Measurements from ENCODE around the gene ERCC2. TPM values are rescaled to one million over a fixed set of nuclear protein-coding genes. Genes with fewer than 3 reads are reported as not detected.
A peak's percentile ranks its signal among the peaks of the same experiment; 100 is the strongest.

Gene ERCC2
- total and polyA plus RNA-seq, 4 experiments from 2014 or later = 5.1 to 19.3 (median 13.5) TPM

DNA sequence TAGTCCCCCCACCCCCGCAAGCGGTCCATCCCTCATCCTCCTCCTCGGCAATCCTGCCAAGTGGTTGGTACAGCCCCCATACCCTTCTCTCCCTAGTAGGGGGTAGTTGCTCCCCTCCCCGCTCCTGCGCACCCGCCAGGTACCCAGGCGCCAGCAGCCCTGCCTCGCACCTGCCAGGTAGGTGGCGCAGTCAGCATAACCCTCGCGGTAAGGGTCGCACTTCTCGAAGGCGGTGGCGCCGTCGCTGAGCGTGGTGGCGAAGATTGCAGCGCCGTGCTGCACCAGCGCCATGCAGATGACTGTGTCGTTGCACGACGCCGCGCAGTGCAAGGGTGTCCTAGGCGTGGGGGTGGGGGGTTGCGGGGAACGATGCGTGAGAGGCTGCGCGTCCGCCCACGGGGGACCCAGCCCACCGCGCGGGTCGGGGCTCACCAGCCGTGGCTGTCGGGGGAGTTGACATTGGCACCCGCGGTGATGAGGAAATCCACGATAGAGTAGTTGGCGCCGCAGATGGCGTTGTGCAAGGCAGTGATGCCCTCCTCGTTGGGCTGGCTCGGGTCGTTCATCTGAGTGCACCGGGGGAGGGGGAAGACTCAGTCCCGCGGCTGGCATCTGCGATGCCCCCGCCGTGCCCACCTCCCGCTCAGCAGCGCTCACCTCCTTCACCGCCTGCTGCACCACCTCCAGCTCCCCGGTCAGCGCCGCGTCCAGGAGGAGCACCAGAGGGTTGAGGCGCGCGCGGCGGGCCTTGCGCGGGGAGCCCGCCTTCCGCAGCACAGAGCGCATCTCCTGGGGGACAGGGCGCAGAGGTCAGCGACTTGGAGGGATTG, 15.2 kb upstream of the ERCC2 start:
- Mint-ChIP-seq H3K27ac (no peak overlapping the region), H3K9me3 (no peaks in the 10 kb centered on the region), H3K36me3 (no peaks in the 10 kb centered on the region), H3K4me1 (peaks cover 0 to 7% (median 0%) of the 10 kb centered on the region in 4 donors), H3K27me3 (peaks cover 13 to 24% of the 10 kb centered on the region in 2 donors), H3K4me3 (peak overlapping the region in 1 of 8 donors; percentile 36)
- Histone ChIP-seq H3K4me1 (ENCODE audit: insufficient read depth, low read length) (peaks cover 3% of the 10 kb centered on the region), H3K27me3 (ENCODE audit: insufficient read depth, low read length) (peaks cover 5% of the 10 kb centered on the region), H3K9me3 (ENCODE audit: control insufficient read depth in 1 of 2, low read length in 2 of 2) (no peaks in the 10 kb centered on the region), H3K27ac (ENCODE audit: low read depth, low read length) (no peak overlapping the region), H3K4me3 (ENCODE audit: low read length in 2 of 2) (no peak overlapping the region), H3K36me3 (ENCODE audit: insufficient read depth, low read length) (no peaks in the 10 kb centered on the region)
- POLR2A ChIA-PET (ENCODE audit: partially characterized antibody) = no interaction called here
- DNase-seq = no peak
- intact Hi-C loops (cut with micrococcal nuclease) = no loop called here
- CTCF ChIA-PET (ENCODE audit: partially characterized antibody) = interaction anchor here (1.0 kb wide), 1 partner anchor 15 kb away, joined by 4 read pairs; no protein-coding TSS in a partner anchor

DNA sequence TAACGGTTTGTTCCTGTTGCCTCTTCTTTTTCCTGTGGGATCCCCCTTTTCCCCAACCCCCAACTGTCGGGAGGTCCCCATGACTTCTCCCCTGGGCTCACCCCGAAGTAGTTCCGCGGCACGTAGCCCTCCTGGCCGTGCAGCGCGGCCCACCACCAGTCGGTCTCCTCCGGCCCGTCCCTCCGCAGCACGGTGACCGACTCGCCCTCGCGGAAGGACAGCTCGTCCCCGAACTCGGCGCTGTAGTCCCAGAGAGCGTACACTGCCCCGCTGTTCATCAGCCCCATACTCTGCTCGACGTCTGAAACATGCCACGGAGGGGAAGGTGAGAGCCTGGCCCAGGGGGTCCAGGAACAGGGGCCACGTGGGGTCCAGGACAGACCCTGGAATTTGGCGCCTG, 12.1 kb upstream of the ERCC2 start:
- CTCF ChIA-PET (ENCODE audit: partially characterized antibody) = no interaction called here
- no peaks in the 10 kb centered on the region for H3K9me3 ChIP-seq (ENCODE audit: control insufficient read depth in 1 of 2, low read length in 2 of 2)
- H3K4me1 Mint-ChIP-seq = peaks cover 0 to 7% (median 0%) of the 10 kb centered on the region in 4 donors
- no peaks in the 10 kb centered on the region for H3K9me3 Mint-ChIP-seq
- H3K4me3 Mint-ChIP-seq = no peak overlapping the region
- POLR2A ChIA-PET (ENCODE audit: partially characterized antibody) = no interaction called here
- peaks cover 9 to 17% of the 10 kb centered on the region in 2 donors for H3K27me3 Mint-ChIP-seq
- H3K27me3 ChIP-seq (ENCODE audit: insufficient read depth, low read length) = peaks cover 5% of the 10 kb centered on the region
- DNase-seq = no peak
- H3K36me3 ChIP-seq (ENCODE audit: insufficient read depth, low read length) = no peaks in the 10 kb centered on the region
- H3K4me3 ChIP-seq (ENCODE audit: low read length in 2 of 2) = no peak overlapping the region
- H3K36me3 Mint-ChIP-seq = no peaks in the 10 kb centered on the region
- peaks cover 3% of the 10 kb centered on the region for H3K4me1 ChIP-seq (ENCODE audit: insufficient read depth, low read length)
- H3K27ac Mint-ChIP-seq = no peak overlapping the region
- intact Hi-C loops (cut with micrococcal nuclease) = no loop called here
- H3K27ac ChIP-seq (ENCODE audit: low read depth, low read length) = no peak overlapping the region

DNA sequence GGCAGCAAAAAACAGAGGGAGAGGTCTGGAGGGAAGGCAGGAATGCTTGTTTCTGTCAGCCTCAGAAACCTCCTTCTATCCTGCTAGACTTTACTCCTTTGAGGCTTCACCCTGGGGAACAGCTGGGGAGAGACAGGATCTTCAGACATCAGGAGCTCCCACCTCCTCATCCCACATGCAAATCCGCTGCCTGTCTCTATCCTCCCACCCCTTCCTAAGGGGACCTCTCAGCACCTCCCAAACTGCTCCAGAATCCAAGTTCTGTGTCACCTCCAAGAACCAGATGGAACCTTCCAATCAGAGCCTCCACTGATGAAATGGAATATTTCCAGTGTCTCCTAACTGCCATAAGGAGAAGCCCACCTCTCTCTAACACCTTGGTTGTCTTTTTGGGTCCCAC, 9.7 kb upstream of the ERCC2 start:
- Histone ChIP-seq H3K36me3 (ENCODE audit: insufficient read depth, low read length) (no peaks in the 10 kb centered on the region), H3K4me3 (ENCODE audit: low read length in 2 of 2) (no peak overlapping the region), H3K27ac (ENCODE audit: low read depth, low read length) (no peak overlapping the region), H3K4me1 (ENCODE audit: insufficient read depth, low read length) (peaks cover under 1% of the 10 kb centered on the region), H3K27me3 (ENCODE audit: insufficient read depth, low read length) (no peaks in the 10 kb centered on the region), H3K9me3 (ENCODE audit: control insufficient read depth in 1 of 2, low read length in 2 of 2) (no peaks in the 10 kb centered on the region)
- intact Hi-C loops (cut with micrococcal nuclease) = no loop called here
- no peak for DNase-seq
- no peaks in the 10 kb centered on the region for H3K9me3 Mint-ChIP-seq
- no peak overlapping the region for H3K27ac Mint-ChIP-seq
- no peak overlapping the region for H3K4me3 Mint-ChIP-seq
- CTCF ChIA-PET (ENCODE audit: partially characterized antibody) = no interaction called here
- H3K4me1 Mint-ChIP-seq = peaks cover 0 to 3% (median 0%) of the 10 kb centered on the region in 4 donors
- H3K27me3 Mint-ChIP-seq = peaks cover 4% of the 10 kb centered on the region in 2 donors
- POLR2A ChIA-PET (ENCODE audit: partially characterized antibody) = no interaction called here
- H3K36me3 Mint-ChIP-seq = no peaks in the 10 kb centered on the region

DNA sequence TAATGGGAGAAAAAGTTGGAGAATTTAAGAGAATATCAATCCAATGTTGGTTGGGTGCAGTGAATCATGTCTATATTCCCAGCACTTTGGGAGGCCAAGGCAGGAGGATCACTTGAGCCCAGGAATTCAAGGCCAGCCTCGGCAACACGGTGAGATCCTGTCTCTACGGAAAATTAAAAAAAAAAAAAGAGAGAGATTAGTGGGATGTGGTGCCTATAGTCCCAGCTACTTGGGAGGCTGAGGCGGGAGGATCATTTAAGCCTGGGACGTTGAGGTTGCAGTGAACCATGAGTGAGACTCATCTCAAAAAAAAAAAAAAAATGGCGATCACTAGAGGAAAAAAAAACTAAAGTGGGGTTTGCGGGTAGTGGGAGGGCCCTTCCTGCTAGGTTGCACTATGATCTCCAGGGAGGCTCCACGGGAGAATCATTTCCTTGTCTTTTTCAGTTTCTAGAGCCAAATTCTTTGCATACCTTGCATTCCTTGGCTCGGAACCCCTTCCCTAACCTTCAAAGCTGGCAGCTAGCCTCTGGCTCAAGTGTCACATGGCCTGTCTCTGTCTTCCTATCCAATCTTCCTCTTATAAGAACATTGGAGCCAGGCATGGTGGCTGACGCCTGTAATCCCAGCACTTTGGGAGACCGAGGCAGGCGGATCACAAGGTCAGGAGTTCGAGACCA, 5.8 kb upstream of the ERCC2 start:
- intact Hi-C loops (cut with micrococcal nuclease) = no loop called here
- no peaks in the 10 kb centered on the region for H3K27me3 Mint-ChIP-seq
- POLR2A ChIA-PET (ENCODE audit: partially characterized antibody) = no interaction called here
- H3K9me3 Mint-ChIP-seq = no peaks in the 10 kb centered on the region
- no peaks in the 10 kb centered on the region for H3K9me3 ChIP-seq (ENCODE audit: control insufficient read depth in 1 of 2, low read length in 2 of 2)
- no peaks in the 10 kb centered on the region for H3K27me3 ChIP-seq (ENCODE audit: insufficient read depth, low read length)
- H3K4me1 Mint-ChIP-seq = no peaks in the 10 kb centered on the region
- no peak overlapping the region for H3K4me3 Mint-ChIP-seq
- no peak overlapping the region for H3K27ac ChIP-seq (ENCODE audit: low read depth, low read length)
- no peaks in the 10 kb centered on the region for H3K36me3 Mint-ChIP-seq
- no peaks in the 10 kb centered on the region for H3K36me3 ChIP-seq (ENCODE audit: insufficient read depth, low read length)
- H3K27ac Mint-ChIP-seq = no peak overlapping the region
- no peak overlapping the region for H3K4me3 ChIP-seq (ENCODE audit: low read length in 2 of 2)
- no peaks in the 10 kb centered on the region for H3K4me1 ChIP-seq (ENCODE audit: insufficient read depth, low read length)
- no peak for DNase-seq
- CTCF ChIA-PET (ENCODE audit: partially characterized antibody) = no interaction called here

DNA sequence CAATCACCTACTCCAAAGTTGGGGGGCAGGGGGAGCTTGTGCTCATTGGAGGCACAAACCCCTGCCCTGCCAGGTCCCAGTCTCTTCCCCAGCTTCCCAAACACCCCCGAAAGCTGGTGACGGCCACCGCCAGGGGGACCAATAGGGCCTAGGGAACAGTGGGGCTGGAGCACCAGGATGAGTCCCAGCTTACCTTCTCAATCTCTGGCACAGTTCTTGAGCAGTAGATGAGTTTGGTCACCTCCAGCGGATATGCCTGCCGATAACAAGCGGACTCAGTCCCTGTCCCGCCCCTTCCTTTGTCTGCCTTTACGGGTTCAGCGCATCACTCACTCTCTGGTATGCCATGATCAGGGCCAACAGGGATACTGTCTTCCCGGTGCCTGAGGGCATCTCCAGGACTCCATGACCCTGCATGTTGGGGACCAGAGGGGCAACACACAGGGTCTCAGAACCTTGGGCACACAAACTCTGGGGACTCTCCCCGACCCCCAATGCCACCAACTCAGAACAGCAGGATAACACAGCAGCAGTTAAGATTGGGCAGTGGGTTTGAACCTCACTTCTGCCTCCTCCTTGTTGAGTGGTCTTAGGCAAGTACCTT, 1.5 kb downstream of the ERCC2 start:
- Histone ChIP-seq H3K9me3 (ENCODE audit: control insufficient read depth in 1 of 2, low read length in 2 of 2) (no peaks in the 10 kb centered on the region), H3K27ac (ENCODE audit: low read depth, low read length) (no peak overlapping the region), H3K36me3 (ENCODE audit: insufficient read depth, low read length) (no peaks in the 10 kb centered on the region), H3K4me3 (ENCODE audit: low read length in 2 of 2) (no peak overlapping the region), H3K27me3 (ENCODE audit: insufficient read depth, low read length) (no peaks in the 10 kb centered on the region), H3K4me1 (ENCODE audit: insufficient read depth, low read length) (peaks cover 6% of the 10 kb centered on the region)
- intact Hi-C loops (cut with micrococcal nuclease) = no loop called here
- CTCF ChIA-PET (ENCODE audit: partially characterized antibody) = interaction anchor here (1.0 kb wide), 1 partner anchor 31 kb away, joined by 4 read pairs; no protein-coding TSS in a partner anchor
- no peak for DNase-seq
- POLR2A ChIA-PET (ENCODE audit: partially characterized antibody) = no interaction called here
- H3K9me3 Mint-ChIP-seq = peaks cover 0 to 2% (median 0%) of the 10 kb centered on the region in 8 donors
- H3K27ac Mint-ChIP-seq = peak overlapping the region in 1 of 7 donors; percentile 30
- no peaks in the 10 kb centered on the region for H3K27me3 Mint-ChIP-seq
- H3K4me3 Mint-ChIP-seq = peak overlapping the region; percentile 54 to 72 (median 62)
- H3K4me1 Mint-ChIP-seq = peaks cover 4 to 19% (median 12%) of the 10 kb centered on the region in 4 donors
- H3K36me3 Mint-ChIP-seq = no peaks in the 10 kb centered on the region

DNA sequence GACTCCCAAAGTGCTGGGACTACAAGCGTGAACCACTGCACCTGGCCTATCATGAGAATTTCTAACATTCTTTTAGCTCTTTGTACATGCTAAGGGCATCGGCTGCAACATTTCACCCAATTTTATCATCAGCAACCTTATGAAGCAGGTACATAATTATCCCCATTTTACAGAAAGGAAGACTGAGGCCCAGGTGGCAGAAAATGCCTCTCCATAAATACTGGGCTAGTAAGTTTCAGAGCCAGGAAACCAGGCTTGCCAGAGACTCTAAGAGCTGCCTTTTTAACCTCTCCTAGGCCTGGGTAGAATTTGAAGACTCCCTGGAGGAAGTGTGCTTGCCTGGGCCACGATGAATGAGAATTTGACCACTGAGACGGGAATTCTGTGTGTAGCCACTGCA, 2.2 kb downstream of the ERCC2 start:
- Histone ChIP-seq H3K4me3 (ENCODE audit: low read length in 2 of 2) (no peak overlapping the region), H3K9me3 (ENCODE audit: control insufficient read depth in 1 of 2, low read length in 2 of 2) (no peaks in the 10 kb centered on the region), H3K27ac (ENCODE audit: low read depth, low read length) (no peak overlapping the region), H3K36me3 (ENCODE audit: insufficient read depth, low read length) (no peaks in the 10 kb centered on the region), H3K4me1 (ENCODE audit: insufficient read depth, low read length) (peaks cover 6% of the 10 kb centered on the region), H3K27me3 (ENCODE audit: insufficient read depth, low read length) (no peaks in the 10 kb centered on the region)
- H3K9me3 Mint-ChIP-seq = peaks cover 0 to 2% (median 0%) of the 10 kb centered on the region in 8 donors
- CTCF ChIA-PET (ENCODE audit: partially characterized antibody) = interaction anchor here (1.0 kb wide), 1 partner anchor 30 kb away, joined by 4 read pairs; no protein-coding TSS in a partner anchor
- POLR2A ChIA-PET (ENCODE audit: partially characterized antibody) = no interaction called here
- peak overlapping the region in 3 of 8 donors; percentile 15 to 39 (median 28) for H3K4me3 Mint-ChIP-seq
- no peaks in the 10 kb centered on the region for H3K36me3 Mint-ChIP-seq
- intact Hi-C loops (cut with micrococcal nuclease) = no loop called here
- no peaks in the 10 kb centered on the region for H3K27me3 Mint-ChIP-seq
- H3K27ac Mint-ChIP-seq = peak overlapping the region in 1 of 7 donors; percentile 29
- peaks cover 4 to 19% (median 12%) of the 10 kb centered on the region in 4 donors for H3K4me1 Mint-ChIP-seq
- DNase-seq = no peak

DNA sequence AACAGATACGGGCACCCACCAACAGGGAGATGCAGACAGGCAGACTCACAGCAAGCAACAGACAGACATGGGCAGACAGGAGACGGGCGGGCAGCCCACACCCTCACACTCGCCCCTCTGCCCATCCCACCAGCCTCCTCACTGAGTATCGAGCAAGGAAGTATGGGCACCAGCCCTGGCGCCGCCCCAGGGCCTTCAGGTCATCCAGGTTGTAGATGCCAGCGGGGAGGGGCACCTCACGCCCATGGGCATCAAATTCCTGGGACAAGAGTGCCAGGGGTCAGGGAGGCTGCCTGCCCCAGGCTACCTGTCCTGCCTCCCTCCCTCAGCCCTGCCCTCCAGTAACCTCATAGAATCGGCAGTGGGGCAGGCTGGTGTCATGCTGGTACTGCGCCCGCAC, 5.7 kb downstream of the ERCC2 start:
- intact Hi-C loops (cut with micrococcal nuclease) = no loop called here
- Mint-ChIP-seq H3K4me3 (no peak overlapping the region), H3K27me3 (no peaks in the 10 kb centered on the region), H3K27ac (no peak overlapping the region), H3K36me3 (peaks cover 9 to 12% of the 10 kb centered on the region in 2 donors), H3K4me1 (peaks cover 0 to 12% (median 6%) of the 10 kb centered on the region in 4 donors), H3K9me3 (peaks cover 0 to 2% (median 0%) of the 10 kb centered on the region in 8 donors)
- CTCF ChIA-PET (ENCODE audit: partially characterized antibody) = no interaction called here
- Histone ChIP-seq H3K4me3 (ENCODE audit: low read length in 2 of 2) (no peak overlapping the region), H3K27ac (ENCODE audit: low read depth, low read length) (no peak overlapping the region), H3K36me3 (ENCODE audit: insufficient read depth, low read length) (no peaks in the 10 kb centered on the region), H3K4me1 (ENCODE audit: insufficient read depth, low read length) (peaks cover 2% of the 10 kb centered on the region), H3K27me3 (ENCODE audit: insufficient read depth, low read length) (no peaks in the 10 kb centered on the region), H3K9me3 (ENCODE audit: control insufficient read depth in 1 of 2, low read length in 2 of 2) (no peaks in the 10 kb centered on the region)
- no peak for DNase-seq
- POLR2A ChIA-PET (ENCODE audit: partially characterized antibody) = no interaction called here
